ENCODE data around the gene GALNT2. TPM values are rescaled to one million over a fixed set of nuclear protein-coding genes. Genes with fewer than 3 reads are reported as not detected.
A peak's percentile ranks its signal among the peaks of the same experiment; 100 is the strongest.

The GALNT2 gene
- total and polyA plus RNA-seq, 9 of the 15 experiments (the other 6 are each of a cell fraction or from before 2014, with no cell fraction given) = 1.6 to 106 (median 51.9) TPM

DNA sequence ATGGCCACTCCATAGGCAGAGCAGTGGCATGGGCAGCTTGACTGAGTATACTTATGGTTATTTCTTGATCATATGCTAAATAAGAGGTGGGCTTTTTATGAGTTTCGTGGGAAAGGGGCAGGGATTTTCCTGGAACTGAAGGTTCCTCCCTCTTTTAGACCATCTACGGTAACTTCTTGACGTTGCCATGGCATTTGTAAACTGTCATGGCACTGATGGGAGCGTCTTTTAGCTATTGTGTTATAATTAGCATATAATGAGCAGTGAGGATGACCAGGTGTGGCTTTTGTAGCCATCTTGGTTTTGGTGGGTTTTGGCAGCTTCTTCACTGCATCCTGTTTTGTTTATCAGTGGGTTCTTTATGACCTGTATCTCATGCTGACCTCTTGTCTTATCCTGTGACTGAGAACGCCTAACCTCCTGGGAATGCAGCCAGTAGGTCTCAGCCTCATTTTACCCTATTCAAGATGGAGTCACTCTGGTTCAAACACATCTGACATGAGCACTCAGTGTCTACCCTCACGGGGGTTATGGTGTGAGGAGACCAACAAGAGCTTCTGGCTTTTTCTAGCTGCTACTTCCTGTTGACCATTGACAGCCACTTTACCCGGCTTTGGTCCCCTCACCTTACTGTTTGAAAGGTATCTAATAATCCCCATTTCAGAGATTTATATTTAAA, 71.7 kb downstream of the GALNT2 start (continued):
- TF ChIP-seq ATF2 (CRISPR knock-in tag; IDR thresholded peaks at IDR 0.05) = no peak
- no peak for TF ChIP-seq TCF3 (CRISPR knock-in tag; IDR thresholded peaks at IDR 0.05)
- TF ChIP-seq ZBTB8A (IDR thresholded peaks at IDR 0.05; ENCODE audit: partially characterized antibody) = no peak
- peak; percentile 74; the same call in 1 of the 2 replicates for TF ChIP-seq OTX1 (CRISPR knock-in tag; IDR thresholded peaks at IDR 0.05)
- TF ChIP-seq CCAR2 (IDR thresholded peaks at IDR 0.05; ENCODE audit: low read depth, low read length) = no peak
- TF ChIP-seq POLR2H (tag; IDR thresholded peaks at IDR 0.05; ENCODE audit: low read depth) = no peak
- TF ChIP-seq, protein P1, sequence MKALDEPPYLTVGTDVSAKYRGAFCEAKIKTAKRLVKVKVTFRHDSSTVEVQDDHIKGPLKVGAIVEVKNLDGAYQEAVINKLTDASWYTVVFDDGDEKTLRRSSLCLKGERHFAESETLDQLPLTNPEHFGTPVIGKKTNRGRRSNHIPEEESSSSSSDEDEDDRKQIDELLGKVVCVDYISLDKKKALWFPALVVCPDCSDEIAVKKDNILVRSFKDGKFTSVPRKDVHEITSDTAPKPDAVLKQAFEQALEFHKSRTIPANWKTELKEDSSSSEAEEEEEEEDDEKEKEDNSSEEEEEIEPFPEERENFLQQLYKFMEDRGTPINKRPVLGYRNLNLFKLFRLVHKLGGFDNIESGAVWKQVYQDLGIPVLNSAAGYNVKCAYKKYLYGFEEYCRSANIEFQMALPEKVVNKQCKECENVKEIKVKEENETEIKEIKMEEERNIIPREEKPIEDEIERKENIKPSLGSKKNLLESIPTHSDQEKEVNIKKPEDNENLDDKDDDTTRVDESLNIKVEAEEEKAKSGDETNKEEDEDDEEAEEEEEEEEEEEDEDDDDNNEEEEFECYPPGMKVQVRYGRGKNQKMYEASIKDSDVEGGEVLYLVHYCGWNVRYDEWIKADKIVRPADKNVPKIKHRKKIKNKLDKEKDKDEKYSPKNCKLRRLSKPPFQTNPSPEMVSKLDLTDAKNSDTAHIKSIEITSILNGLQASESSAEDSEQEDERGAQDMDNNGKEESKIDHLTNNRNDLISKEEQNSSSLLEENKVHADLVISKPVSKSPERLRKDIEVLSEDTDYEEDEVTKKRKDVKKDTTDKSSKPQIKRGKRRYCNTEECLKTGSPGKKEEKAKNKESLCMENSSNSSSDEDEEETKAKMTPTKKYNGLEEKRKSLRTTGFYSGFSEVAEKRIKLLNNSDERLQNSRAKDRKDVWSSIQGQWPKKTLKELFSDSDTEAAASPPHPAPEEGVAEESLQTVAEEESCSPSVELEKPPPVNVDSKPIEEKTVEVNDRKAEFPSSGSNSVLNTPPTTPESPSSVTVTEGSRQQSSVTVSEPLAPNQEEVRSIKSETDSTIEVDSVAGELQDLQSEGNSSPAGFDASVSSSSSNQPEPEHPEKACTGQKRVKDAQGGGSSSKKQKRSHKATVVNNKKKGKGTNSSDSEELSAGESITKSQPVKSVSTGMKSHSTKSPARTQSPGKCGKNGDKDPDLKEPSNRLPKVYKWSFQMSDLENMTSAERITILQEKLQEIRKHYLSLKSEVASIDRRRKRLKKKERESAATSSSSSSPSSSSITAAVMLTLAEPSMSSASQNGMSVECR (CRISPR knock-in tag; IDR thresholded peaks at IDR 0.05) = no peak
- no peak for TF ChIP-seq NBN (IDR thresholded peaks at IDR 0.05; ENCODE audit: low read depth)
- no peak for TF ChIP-seq ZZZ3 (IDR thresholded peaks at IDR 0.05)
- TF ChIP-seq, protein P2, sequence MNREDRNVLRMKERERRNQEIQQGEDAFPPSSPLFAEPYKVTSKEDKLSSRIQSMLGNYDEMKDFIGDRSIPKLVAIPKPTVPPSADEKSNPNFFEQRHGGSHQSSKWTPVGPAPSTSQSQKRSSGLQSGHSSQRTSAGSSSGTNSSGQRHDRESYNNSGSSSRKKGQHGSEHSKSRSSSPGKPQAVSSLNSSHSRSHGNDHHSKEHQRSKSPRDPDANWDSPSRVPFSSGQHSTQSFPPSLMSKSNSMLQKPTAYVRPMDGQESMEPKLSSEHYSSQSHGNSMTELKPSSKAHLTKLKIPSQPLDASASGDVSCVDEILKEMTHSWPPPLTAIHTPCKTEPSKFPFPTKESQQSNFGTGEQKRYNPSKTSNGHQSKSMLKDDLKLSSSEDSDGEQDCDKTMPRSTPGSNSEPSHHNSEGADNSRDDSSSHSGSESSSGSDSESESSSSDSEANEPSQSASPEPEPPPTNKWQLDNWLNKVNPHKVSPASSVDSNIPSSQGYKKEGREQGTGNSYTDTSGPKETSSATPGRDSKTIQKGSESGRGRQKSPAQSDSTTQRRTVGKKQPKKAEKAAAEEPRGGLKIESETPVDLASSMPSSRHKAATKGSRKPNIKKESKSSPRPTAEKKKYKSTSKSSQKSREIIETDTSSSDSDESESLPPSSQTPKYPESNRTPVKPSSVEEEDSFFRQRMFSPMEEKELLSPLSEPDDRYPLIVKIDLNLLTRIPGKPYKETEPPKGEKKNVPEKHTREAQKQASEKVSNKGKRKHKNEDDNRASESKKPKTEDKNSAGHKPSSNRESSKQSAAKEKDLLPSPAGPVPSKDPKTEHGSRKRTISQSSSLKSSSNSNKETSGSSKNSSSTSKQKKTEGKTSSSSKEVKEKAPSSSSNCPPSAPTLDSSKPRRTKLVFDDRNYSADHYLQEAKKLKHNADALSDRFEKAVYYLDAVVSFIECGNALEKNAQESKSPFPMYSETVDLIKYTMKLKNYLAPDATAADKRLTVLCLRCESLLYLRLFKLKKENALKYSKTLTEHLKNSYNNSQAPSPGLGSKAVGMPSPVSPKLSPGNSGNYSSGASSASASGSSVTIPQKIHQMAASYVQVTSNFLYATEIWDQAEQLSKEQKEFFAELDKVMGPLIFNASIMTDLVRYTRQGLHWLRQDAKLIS (CRISPR knock-in tag; IDR thresholded peaks at IDR 0.05) = no peak
- TF ChIP-seq TOE1 (IDR thresholded peaks at IDR 0.05; ENCODE audit: borderline replicate concordance) = no peak
- TF ChIP-seq TOE1 (CRISPR knock-in tag; IDR thresholded peaks at IDR 0.05; ENCODE audit: borderline replicate concordance, low read depth) = no peak
- no peak for TF ChIP-seq SUPT5H (IDR thresholded peaks at IDR 0.05)
- TF ChIP-seq ZBTB11 (CRISPR knock-in tag; IDR thresholded peaks at IDR 0.05) = peak in 1 of 3 experiments; percentile 80; a peak in 2 of 6 replicates

Measured in K562 (cell line).